Stimulated activated naive CD8-positive, alpha-beta T cell treated with anti-CD3 and anti-CD28 coated beads, Interleukin-15, amount 100 ng/mL, for 72 hours (primary cell): ENCODE data around the gene APH1B.
"Not testable (repeated sequence)": the region's sequence is repeated elsewhere in the genome, so short reads cannot be mapped to it uniquely, and the experiment has no call there.

ENCODE experiments used
- ATAC-seq: fragments of 150-1000 bp; cut with Tn5 transposase; 2 replicates; pipeline ENCODE4 v1.10.0; 2021; ENCODE audit warnings: mild to moderate bottlenecking, moderate library complexity
- DNase-seq, 2 donors: peaks; one replicate each; pipeline ENCODE4 v3.0.0; 2021 to 2022
- H3K27ac Mint-ChIP-seq, 2 donors: one replicate each; pipeline ENCODE4 v1.8.0; 2022; ENCODE audit warnings: mild to moderate bottlenecking in 2 of 2, mixed read lengths in 2 of 2, moderate library complexity in 2 of 2
- H3K27me3 Mint-ChIP-seq: one replicate; pipeline ENCODE4 v1.8.0; 2022; ENCODE audit warnings: mixed read lengths
- H3K4me1 Mint-ChIP-seq: one replicate; pipeline ENCODE4 v1.8.0; 2022; ENCODE audit warnings: mild to moderate bottlenecking, mixed read lengths
- H3K4me3 Mint-ChIP-seq, 2 donors: one replicate each; pipeline ENCODE4 v1.8.0; 2022; ENCODE audit warnings: mild to moderate bottlenecking in 2 of 2, mixed read lengths in 2 of 2, moderate library complexity in 1 of 2
- H3K9me3 Mint-ChIP-seq, 2 donors: one replicate each; pipeline ENCODE4 v1.8.0; 2022; ENCODE audit warnings: mixed read lengths in 2 of 2

APH1B gene

DNA sequence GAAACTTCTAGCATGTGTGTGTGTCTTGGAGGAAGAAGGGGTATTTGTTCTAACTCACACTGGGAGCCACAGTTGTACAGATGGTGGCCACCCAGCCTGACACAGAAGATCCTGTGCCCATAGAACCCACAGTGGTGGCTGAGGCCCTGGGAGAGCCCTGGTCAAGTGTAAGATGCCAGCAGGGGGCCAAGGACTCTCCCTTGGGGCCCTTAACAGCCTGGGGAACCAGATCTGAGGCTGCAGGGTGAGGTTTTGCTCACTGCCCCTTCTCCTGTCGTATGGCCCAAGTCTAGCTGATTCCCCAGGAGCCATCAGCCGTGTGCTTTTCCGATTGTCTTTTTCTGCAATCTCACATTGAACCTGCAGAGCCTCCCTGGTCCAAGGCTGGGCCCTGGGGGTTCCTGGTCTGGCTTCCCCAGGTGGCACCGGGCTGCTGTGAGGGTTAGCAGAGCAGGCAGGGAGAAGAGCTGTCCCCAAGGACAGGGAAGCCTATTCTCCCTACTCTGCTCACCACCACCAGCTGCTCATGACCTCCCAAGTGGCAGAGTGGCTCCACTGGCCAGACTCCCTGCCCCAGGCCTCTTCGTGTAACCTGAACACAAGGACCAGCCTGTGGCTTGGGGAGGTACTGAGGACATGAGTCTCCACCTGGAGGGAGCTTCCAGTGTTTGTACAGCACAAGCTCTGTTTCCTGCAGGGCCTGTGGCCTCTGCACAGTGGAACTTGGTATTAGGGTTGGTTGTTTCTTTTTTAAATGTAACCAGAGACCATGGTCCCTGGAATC is 52.4 kb downstream of the APH1B start:
- Mint-ChIP-seq H3K4me3 (no peak overlapping the region), H3K27me3 (no peaks in the 10 kb centered on the region), H3K9me3 (no peaks in the 10 kb centered on the region), H3K4me1 (peaks cover 3% of the 10 kb centered on the region), H3K27ac (peak overlapping the region in 1 of 2 donors; percentile 28)
- ATAC-seq (no peak), DNase-seq (no peak)

DNA sequence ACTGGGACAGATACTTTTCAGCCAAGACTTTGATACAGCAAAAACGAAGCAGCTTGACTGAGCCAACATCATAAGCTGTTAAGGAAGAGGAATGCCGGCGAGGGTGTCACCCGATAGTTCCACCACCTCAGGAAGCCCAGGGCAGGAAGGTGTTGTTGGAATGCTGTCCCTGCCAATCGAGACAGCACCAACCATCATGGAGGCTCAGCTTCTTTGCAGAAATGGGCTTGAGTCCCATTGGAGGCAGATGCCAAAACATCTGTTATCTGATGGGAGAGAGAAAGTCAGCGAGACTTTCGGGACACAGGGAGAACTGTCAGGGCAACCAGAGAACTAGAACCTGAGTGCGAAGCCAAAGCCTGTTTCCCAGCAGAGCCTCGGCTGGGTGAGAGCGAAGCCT is 53.5 kb downstream of the APH1B start:
- Mint-ChIP-seq H3K4me1 (no peaks in the 10 kb centered on the region), H3K27ac (peak overlapping the region in 1 of 2 donors; percentile 28), H3K4me3 (no peak overlapping the region), H3K9me3 (no peaks in the 10 kb centered on the region), H3K27me3 (no peaks in the 10 kb centered on the region)
- DNase-seq (no peak), ATAC-seq (no peak)

GRCh38 chr15:63331456-63331855 is 54.1 kb downstream of the APH1B start:
- H3K4me1 Mint-ChIP-seq = no peaks in the 10 kb centered on the region
- no peak overlapping the region for H3K4me3 Mint-ChIP-seq
- H3K9me3 Mint-ChIP-seq = no peaks in the 10 kb centered on the region
- DNase-seq (no peak), ATAC-seq (peak; percentile 45)
- no peak overlapping the region for H3K27ac Mint-ChIP-seq
- no peaks in the 10 kb centered on the region for H3K27me3 Mint-ChIP-seq

GRCh38 chr15:63332367-63333124 is 55.1 kb downstream of the APH1B start:
- no peaks in the 10 kb centered on the region for H3K4me1 Mint-ChIP-seq

GRCh38 chr15:63334821-63335220 is 57.4 kb downstream of the APH1B start:
- Mint-ChIP-seq H3K4me1 (no peaks in the 10 kb centered on the region), H3K4me3 (no peak overlapping the region)

More at GRCh38 chr15:63332367-63333124, 55.1 kb downstream of the APH1B start:
- Mint-ChIP-seq H3K4me3 (no peak overlapping the region), H3K9me3 (no peaks in the 10 kb centered on the region), H3K27ac (no peak overlapping the region), H3K27me3 (no peaks in the 10 kb centered on the region)
- DNase-seq (no peak), ATAC-seq (no peak)

DNA sequence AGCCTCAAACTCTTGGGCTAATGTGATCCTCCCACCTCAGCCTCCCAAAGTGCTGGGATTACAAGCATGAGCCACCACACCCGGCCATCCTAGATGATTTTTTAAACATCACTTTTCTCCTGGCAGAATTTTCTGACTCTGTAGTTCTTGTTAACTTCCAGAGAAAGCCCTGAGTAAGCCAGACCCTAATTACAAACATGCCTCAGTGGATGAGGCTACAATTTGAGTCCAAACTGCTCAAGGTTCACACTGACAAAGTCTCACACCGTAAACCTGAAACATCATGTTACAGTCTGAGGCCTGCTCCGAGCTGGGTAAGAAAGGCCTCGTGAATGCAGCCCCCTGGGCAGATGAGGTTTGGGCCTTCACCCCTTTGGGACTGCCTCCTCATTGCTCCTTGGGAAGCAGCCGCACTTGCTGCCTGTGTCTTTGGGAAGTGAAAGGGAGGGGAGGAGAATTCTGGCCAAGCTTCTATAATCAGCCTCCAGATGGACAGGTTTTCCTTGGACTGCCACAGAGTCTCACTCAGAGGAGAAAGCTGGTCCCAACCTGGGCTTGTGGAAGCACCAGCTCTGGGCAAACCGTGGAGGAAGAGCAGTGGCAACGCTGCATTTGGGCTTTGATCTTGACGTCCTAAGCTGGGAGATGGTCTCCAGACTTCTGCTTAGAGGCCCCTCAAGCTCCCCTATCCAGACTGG is 58.3 kb downstream of the APH1B start:
- Mint-ChIP-seq H3K9me3 (no peaks in the 10 kb centered on the region), H3K27me3 (peaks cover 8% of the 10 kb centered on the region), H3K4me3 (no peak overlapping the region), H3K27ac (no peak overlapping the region), H3K4me1 (no peaks in the 10 kb centered on the region)
- ATAC-seq (no peak), DNase-seq (no peak)

More at GRCh38 chr15:63334821-63335220, 57.4 kb downstream of the APH1B start:
- ATAC-seq (no peak), DNase-seq (no peak)
- Mint-ChIP-seq H3K9me3 (no peaks in the 10 kb centered on the region), H3K27ac (no peak overlapping the region), H3K27me3 (peaks cover 2% of the 10 kb centered on the region)

DNA sequence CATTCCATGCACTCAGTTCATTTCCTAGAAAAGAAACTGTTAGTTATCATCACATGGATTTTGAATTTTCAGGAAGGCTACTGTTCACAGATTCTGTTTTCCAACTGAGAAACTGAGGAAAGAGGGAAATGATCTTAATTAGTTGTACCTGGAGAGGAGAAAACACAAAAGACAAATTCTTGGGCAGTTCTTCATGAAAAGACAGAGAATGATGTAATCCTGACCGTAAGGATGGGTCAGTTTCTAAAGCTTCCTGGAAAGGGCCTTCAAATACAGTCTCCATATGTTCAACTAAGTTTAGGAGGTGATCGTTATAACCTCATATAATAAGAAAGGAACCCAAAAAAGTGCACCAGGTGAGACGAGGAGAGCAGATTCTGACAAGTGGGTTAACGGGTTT is 59.6 kb downstream of the APH1B start:
- Mint-ChIP-seq H3K27ac (no peak overlapping the region), H3K4me1 (no peaks in the 10 kb centered on the region)

GRCh38 chr15:63338170-63338569 is 60.8 kb downstream of the APH1B start:
- no peaks in the 10 kb centered on the region for H3K4me1 Mint-ChIP-seq
- H3K4me3 Mint-ChIP-seq = no peak overlapping the region
- ATAC-seq = no peak
- H3K27me3 Mint-ChIP-seq = peaks cover 8% of the 10 kb centered on the region
- no peak overlapping the region for H3K27ac Mint-ChIP-seq
- no peaks in the 10 kb centered on the region for H3K9me3 Mint-ChIP-seq
- no peak for DNase-seq

More for the DNA sequence above, 59.6 kb downstream of the APH1B start:
- H3K27me3 Mint-ChIP-seq = peaks cover 8% of the 10 kb centered on the region
- H3K9me3 Mint-ChIP-seq = no peaks in the 10 kb centered on the region
- DNase-seq = no peak
- no peak overlapping the region for H3K4me3 Mint-ChIP-seq
- ATAC-seq = no peak

- ATAC-seq (no peak), DNase-seq (no peak)
- Mint-ChIP-seq H3K27ac (peak overlapping the region in 1 of 2 donors; percentile 26), H3K9me3 (no peaks in the 10 kb centered on the region), H3K27me3 (peaks cover 14% of the 10 kb centered on the region), H3K4me1 (no peaks in the 10 kb centered on the region), H3K4me3 (no peak overlapping the region)
These were observed 61.8 kb downstream of the APH1B start for GRCh38 chr15:63339006-63339766.

GRCh38 chr15:63339836-63340235 is 62.4 kb downstream of the APH1B start:
- H3K4me3 Mint-ChIP-seq = no peak overlapping the region
- no peak for ATAC-seq
- H3K9me3 Mint-ChIP-seq = no peaks in the 10 kb centered on the region
- H3K27ac Mint-ChIP-seq = peak overlapping the region in 1 of 2 donors; percentile 21
- H3K27me3 Mint-ChIP-seq = peaks cover 17% of the 10 kb centered on the region
- no peak for DNase-seq
- H3K4me1 Mint-ChIP-seq = no peaks in the 10 kb centered on the region

- DNase-seq = no peak
- Mint-ChIP-seq H3K4me3 (no peak overlapping the region), H3K27me3 (peaks cover 17% of the 10 kb centered on the region), H3K4me1 (no peaks in the 10 kb centered on the region), H3K9me3 (no peaks in the 10 kb centered on the region), H3K27ac (no peak overlapping the region)
- no peak for ATAC-seq
These were observed 62.9 kb downstream of the APH1B start for GRCh38 chr15:63340353-63340752.

DNA sequence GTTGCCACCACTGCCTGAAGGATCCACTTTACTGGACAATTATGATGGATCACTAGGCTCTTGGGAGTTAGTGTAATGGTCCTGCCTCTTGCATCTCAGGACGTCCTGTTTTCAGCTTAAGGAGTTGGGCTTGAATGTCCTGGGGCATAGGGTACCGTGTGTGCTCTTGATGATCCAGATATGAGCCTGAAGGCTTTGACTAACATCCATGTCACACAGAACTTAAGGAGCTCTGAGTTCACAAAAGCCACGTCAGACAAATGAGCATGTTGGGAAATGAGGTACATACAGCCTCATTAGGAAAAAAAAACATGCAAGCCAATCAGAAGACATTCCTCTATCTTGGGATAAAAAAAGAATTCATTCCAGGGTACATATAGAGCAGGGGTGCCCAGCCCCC is 63.5 kb downstream of the APH1B start:
- Mint-ChIP-seq H3K4me1 (no peaks in the 10 kb centered on the region), H3K27me3 (peaks cover 17% of the 10 kb centered on the region), H3K9me3 (no peaks in the 10 kb centered on the region), H3K27ac (no peak overlapping the region), H3K4me3 (no peak overlapping the region)
- ATAC-seq (no peak), DNase-seq (no peak)

GRCh38 chr15:63341898-63342297 is 64.5 kb downstream of the APH1B start:
- Mint-ChIP-seq H3K9me3 (no peaks in the 10 kb centered on the region), H3K27ac (no peak overlapping the region), H3K4me3 (no peak overlapping the region), H3K4me1 (no peaks in the 10 kb centered on the region), H3K27me3 (peaks cover 17% of the 10 kb centered on the region)
- DNase-seq (no peak), ATAC-seq (no peak)

DNA sequence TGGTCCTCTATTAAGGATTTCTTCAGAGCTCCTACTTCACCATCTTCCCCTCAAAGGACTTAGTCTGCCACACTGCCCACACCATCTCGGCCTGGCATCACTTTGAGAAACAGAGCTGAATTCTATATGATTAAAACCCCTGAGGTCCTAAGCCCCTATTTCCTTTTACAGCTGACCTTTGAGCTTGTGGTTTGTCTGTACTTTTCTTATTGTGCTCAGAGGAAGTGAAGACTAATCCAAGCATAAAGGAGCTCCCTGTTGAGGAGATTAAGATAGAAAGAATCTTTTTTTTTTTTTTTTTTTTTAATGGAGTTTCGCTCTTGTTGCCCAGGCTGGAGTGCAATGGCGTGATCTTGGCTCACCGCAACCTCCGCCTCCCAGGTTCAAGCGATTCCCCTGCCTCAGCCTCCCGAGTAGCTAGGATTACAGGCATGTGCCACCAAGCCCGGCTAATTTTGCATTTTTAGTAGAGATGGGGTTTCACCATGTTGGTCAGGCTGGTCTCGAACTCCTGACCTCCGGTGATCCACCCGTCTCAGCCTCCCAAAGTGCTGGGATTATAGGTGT is 65.7 kb downstream of the APH1B start:
- H3K4me3 Mint-ChIP-seq, DNase-seq, H3K9me3 Mint-ChIP-seq, H3K27ac Mint-ChIP-seq, H3K4me1 Mint-ChIP-seq, ATAC-seq: not testable (repeated sequence)
- H3K27me3 Mint-ChIP-seq = peaks cover 17% of the 10 kb centered on the region
